Nephron progenitor cell (in vitro differentiated cells): Measurements from ENCODE around the gene CALML3.

ENCODE experiments used
- DNase-seq: peaks from one replicate; pipeline ENCODE4 v3.0.0; 2021
- H3K27ac Mint-ChIP-seq: 2 replicates; pipeline ENCODE4 v1.8.0; 2021; ENCODE audit warnings: mild to moderate bottlenecking, moderate library complexity, mixed read lengths
- H3K27me3 Mint-ChIP-seq: 2 replicates; pipeline ENCODE4 v1.8.0; 2021; ENCODE audit warnings: mild to moderate bottlenecking, low read depth, mixed read lengths; ENCODE audit not compliant: poor library complexity
- H3K36me3 Mint-ChIP-seq: 2 replicates; pipeline ENCODE4 v1.8.0; 2021; ENCODE audit warnings: low read depth, mixed read lengths
- H3K4me1 Mint-ChIP-seq: 2 replicates; pipeline ENCODE4 v1.8.0; 2021; ENCODE audit warnings: mixed read lengths
- H3K4me3 Mint-ChIP-seq: 2 replicates; pipeline ENCODE4 v1.8.0; 2021; ENCODE audit warnings: mild to moderate bottlenecking, moderate library complexity, mixed read lengths
- H3K9me3 Mint-ChIP-seq: 2 replicates; pipeline ENCODE4 v1.8.0; 2021; ENCODE audit warnings: mild to moderate bottlenecking, moderate library complexity, mixed read lengths
- CTCF ChIP-seq: fragments of 200-600 bp; sonication (generic); IDR thresholded peaks from 2 replicates; pipeline ENCODE4 v1.5.0; 2021; ENCODE audit warnings: antibody characterized with exemption

Gene CALML3

GRCh38 chr10:5550250-5550545, 25.4 kb downstream of the CALML3 start:
- no peak overlapping the region for H3K4me3 Mint-ChIP-seq
- DNase-seq = no peak
- H3K27me3 Mint-ChIP-seq = no peaks in the 10 kb centered on the region
- H3K9me3 Mint-ChIP-seq = no peaks in the 10 kb centered on the region
- H3K27ac Mint-ChIP-seq = no peak overlapping the region
- TF ChIP-seq CTCF = no peak
- H3K36me3 Mint-ChIP-seq = no peaks in the 10 kb centered on the region
- peaks cover 57% of the 10 kb centered on the region for H3K4me1 Mint-ChIP-seq

- no peaks in the 10 kb centered on the region for H3K36me3 Mint-ChIP-seq
- H3K27ac Mint-ChIP-seq = no peak overlapping the region
- peaks cover 54% of the 10 kb centered on the region for H3K4me1 Mint-ChIP-seq
- no peaks in the 10 kb centered on the region for H3K9me3 Mint-ChIP-seq
- H3K4me3 Mint-ChIP-seq = no peak overlapping the region
- TF ChIP-seq CTCF = no peak
- DNase-seq = no peak
- no peaks in the 10 kb centered on the region for H3K27me3 Mint-ChIP-seq
These were observed 26.1 kb downstream of the CALML3 start for GRCh38 chr10:5550621-5551530.

GRCh38 chr10:5551531-5552375, 27.0 kb downstream of the CALML3 start:
- Mint-ChIP-seq H3K27ac (peak overlapping the region; percentile 43), H3K4me1 (peaks cover 55% of the 10 kb centered on the region), H3K4me3 (no peak overlapping the region), H3K27me3 (no peaks in the 10 kb centered on the region), H3K36me3 (no peaks in the 10 kb centered on the region), H3K9me3 (no peaks in the 10 kb centered on the region)
- TF ChIP-seq CTCF = no peak
- DNase-seq = no peak

DNA sequence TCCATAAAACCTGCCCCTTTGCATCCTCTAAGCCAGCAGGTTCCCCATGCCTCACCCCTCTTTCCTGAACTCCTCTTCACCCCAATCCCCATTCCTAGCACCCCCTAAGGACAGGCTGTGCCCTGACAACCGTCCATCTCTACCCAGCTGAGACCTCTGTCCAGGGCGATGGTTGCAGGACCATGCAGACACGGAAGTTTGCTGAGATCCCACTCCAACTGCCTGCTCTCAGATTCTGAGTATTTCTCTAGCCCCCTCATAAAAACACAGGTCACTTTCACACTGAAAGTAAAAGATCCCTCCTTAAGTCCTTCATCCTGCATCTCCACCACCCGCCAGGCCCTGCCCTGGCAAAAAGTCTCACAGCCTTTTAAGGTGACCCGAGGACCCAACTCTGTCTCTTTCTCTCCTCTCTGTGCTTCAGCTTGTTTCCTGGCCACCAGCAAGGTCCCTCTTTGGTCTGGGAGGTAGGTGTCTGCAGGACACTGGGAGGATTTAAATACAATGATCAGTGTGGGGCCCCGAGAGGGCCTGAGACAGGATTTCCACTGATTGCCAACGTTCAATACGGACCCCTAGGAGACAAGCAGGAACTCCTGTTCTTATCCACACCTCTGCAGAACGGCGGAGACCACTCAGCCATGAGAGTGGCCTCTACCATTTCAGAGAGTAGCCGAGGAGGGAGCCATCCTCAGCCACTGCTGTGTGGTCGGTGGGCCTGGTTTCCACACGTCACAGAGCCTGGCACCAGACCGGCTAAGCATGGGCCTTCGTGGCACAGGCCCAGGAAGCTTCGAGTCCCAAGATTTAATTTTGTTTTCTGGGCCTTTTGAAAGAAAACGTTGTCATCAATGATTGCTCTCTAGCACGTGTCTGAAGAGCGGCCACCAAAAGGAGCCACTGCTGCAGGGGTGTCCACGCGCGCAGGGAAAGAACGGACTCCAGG, 27.9 kb downstream of the CALML3 start:
- H3K4me1 Mint-ChIP-seq = peaks cover 62% of the 10 kb centered on the region
- H3K27me3 Mint-ChIP-seq = no peaks in the 10 kb centered on the region
- no peak overlapping the region for H3K27ac Mint-ChIP-seq
- TF ChIP-seq CTCF = no peak
- DNase-seq = no peak
- H3K9me3 Mint-ChIP-seq = no peaks in the 10 kb centered on the region
- no peaks in the 10 kb centered on the region for H3K36me3 Mint-ChIP-seq
- H3K4me3 Mint-ChIP-seq = no peak overlapping the region

GRCh38 chr10:5553400-5554170, 28.8 kb downstream of the CALML3 start:
- Mint-ChIP-seq H3K27ac (no peak overlapping the region), H3K36me3 (no peaks in the 10 kb centered on the region), H3K4me1 (peaks cover 66% of the 10 kb centered on the region), H3K27me3 (no peaks in the 10 kb centered on the region), H3K9me3 (no peaks in the 10 kb centered on the region), H3K4me3 (no peak overlapping the region)
- no peak for DNase-seq
- TF ChIP-seq CTCF = no peak
